Amniotic epithelial cell (primary cell): ENCODE results near the gene SMOC2.

Source experiments
- DNase-seq: peaks from one replicate; pipeline ENCODE4 v3.0.0-alpha.2; 2010; ENCODE audit warnings: low read depth

Gene SMOC2

DNA sequence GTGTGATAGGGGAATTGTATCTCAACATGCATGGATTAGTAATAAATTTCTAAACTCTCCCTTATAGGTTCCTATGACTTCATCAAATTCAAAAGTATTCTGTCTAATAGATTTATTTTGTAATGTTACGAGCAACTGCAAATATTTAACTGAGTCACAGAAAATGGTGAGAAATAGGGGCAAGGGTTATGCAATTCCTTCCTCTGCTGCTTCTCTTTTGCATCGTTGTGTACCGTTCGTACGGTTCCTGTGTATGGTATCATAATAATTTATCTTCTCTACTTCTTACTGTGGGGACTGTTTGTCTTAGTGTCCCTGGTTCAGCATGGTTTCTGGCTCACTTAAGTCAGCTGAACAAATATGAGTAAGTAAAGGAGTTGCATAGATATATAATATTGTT lies 44.8 kb downstream of the SMOC2 start:
- DNase-seq, result no peak

DNA sequence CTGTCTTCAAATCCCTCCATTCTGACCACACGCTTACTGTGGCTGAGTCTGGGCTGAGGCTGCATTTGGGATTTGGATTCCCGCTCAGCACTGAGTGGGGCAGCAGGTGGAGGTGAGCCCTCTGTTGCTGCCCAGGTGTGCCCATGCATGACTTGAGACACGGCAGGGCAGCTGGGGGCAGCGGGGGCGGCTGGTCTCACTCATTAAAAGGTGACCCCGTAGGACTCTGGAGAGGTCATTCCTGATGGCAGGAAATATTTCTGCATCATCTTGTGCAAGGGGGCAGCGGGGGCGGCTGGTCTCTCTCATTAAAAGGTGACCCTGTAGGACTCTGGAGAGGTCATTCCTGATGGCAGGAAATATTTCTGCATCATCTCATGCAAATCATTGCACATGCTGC lies 49.8 kb downstream of the SMOC2 start:
- no peak for DNase-seq

- DNase-seq, result no peak
These were observed 53.0 kb downstream of the SMOC2 start for GRCh38 chr6:168493976-168494375.

- DNase-seq, result no peak
These were observed 53.7 kb downstream of the SMOC2 start for GRCh38 chr6:168494726-168495125.

- DNase-seq, result no peak
These were observed 54.1 kb downstream of the SMOC2 start for GRCh38 chr6:168495133-168495532.

DNA sequence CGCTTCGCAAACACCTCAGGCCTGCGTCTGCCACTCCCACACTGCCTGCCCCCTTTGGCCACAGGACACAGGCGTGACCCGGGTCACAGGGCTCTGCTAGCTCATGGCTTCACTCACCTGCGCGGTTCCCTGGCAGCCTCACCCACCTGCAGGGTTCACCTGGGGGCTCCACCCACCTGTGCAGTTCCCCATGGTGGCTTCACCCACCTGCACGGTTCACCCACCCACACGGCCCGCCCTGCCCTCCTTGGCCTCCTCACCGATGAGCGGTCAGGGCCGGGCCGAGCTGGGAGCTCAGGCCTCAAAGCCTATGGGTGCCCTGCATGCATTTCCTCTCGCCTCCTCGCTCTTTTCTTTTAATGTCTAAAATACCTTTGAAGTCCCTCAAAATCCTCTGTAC lies 54.7 kb downstream of the SMOC2 start:
- DNase-seq, result no peak

- DNase-seq, result no peak
These were observed 55.4 kb downstream of the SMOC2 start for GRCh38 chr6:168496139-168496996.

- DNase-seq, result no peak
These were observed 56.0 kb downstream of the SMOC2 start for GRCh38 chr6:168496997-168497331.

DNA sequence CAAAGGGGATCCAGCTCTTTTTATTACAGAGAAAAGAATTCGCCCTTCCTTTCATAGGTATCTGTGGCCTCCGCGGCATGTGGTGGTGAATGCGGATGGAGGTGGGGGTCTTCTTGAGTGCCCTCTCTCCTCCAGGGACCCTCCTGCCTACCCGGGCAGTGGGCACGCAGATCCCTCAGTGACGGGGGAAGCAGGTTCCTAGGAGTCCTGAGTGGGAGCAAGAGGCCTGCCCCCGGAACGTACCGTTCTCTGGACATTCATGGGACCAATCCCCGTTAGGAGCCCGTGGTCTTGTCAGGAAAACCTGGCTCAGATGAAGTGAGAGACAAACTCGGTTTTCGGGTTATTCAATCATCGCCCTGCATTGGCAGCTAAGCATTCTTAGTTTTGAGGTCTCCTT lies 56.4 kb downstream of the SMOC2 start:
- DNase-seq, result no peak

DNA sequence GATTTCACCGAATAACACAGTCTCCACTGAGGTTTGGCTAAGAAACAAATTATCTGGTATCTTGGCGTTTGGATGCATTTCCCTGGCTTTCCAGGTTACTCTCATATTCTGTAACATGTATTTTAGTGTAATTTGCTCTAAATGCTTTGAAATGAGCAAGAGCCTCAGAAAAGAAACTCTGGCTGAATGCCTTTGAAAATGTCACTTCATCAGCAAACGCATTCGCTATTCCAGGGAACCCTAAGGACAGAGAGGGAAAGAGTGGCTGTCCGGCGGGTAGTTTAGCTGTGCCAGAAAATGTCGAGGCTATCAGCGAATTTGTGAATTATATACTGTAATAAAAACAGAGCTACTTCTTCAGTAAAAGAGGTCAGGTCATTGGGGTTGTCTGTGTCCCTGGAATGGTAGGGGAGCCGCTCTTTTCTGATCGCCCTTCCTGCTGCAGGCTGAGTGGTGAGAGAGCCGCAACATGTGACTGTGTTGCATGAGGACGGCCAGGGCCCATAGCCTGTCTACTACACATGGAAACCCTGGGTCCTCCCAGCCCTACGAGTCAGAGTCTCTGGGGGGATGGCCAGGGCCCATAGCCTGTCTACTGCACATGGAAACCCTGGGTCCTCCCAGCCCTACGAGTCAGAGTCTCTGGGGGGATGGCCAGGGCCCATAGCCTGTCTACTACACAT lies 57.3 kb downstream of the SMOC2 start:
- no peak for DNase-seq

DNA sequence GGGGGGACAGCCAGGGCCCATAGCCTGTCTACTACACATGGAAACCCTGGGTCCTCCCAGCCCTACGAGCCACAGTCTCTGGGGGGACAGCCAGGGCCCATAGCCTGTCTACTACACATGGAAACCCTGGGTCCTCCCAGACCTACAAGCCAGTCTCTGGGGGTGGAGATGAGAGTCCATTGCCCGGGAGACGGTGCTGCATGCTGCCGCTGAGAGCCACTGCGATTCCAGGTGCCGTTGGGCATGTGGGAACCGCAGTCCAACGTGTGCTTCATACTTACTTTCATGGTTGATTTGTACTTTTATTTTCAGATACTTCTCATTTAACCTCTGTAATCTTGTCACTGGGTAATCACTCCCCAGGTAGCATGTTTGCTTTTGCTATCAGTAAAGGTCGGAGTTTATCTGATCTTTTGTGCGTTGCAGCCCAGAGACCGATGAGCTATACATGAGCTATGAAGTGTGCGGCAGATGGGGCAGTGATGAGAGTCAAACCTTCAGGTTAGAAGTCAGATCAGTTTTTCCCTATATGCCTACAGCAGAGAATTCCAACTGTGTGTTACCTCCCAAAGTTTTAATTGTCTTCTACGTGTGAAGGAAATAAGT lies 58.2 kb downstream of the SMOC2 start:
- DNase-seq, result no peak

GRCh38 chr6:168500519-168500918 lies 59.5 kb downstream of the SMOC2 start:
- no peak for DNase-seq

DNA sequence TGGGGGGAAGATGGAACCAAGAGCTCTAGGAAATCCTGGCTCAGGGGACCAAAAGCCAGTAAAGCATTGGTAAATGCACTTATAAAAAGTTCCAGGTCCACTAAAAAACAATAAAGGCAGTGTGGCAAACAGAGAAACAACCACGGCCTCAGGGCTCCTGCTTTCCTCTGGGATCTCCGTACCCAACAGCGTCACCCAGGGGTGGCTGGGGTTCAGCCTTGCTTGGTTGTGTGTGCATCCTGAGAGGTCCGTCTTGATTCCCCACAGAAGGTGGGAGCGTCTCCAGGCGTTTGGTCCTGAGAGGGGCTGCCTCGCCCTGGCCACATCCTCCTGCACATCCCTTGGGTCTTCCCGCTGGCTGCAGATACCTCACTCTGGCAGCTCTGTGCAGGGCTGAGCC lies 60.6 kb downstream of the SMOC2 start:
- no peak for DNase-seq

DNA sequence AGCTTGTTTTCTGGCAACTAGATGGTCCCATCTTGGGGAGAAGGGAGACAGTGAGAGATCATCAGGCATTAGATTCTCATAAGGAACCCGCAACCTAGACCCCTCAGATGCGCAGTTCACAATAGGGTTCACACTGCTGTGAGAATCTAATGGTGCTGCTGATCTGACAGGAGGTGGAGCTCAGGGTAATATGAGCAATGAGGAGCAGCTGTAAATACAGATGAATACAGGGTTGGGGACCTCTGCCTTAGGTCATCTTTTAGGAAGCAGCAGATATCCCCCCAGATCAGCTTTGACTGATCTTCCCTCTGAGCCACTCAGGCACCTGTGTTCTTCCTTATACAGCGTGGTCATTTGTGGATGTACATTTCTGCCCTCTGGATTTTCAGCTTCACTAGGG lies 63.4 kb downstream of the SMOC2 start:
- DNase-seq, result no peak

- no peak for DNase-seq
These were observed 65.5 kb downstream of the SMOC2 start for GRCh38 chr6:168506460-168506859.

DNA sequence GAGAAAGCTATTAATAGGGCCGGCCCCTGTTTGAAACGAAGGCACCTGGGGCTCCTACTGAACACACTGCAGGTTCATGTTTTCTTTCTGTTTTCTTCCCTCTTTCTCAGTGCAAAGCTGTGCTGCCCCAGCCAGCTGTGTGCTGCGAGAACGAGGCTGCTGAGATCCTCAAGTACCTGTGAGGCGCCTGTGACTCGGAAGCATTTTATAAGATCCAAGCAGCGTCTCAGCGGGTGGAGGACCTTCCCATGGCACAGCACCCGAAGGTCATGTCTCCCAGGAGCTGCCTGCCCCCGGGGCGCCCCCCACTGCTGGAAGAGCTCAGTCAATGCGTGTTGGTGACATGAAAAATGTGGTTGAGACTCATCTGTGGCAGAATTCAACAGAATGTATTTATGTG lies 66.3 kb downstream of the SMOC2 start:
- no peak for DNase-seq

GRCh38 chr6:168507730-168508129 lies 66.7 kb downstream of the SMOC2 start:
- DNase-seq, result no peak

GRCh38 chr6:168508903-168509302 lies 67.9 kb downstream of the SMOC2 start:
- DNase-seq, result no peak

GRCh38 chr6:168513766-168514165 lies 72.8 kb downstream of the SMOC2 start:
- no peak for DNase-seq

- DNase-seq, result no peak
These were observed 73.2 kb downstream of the SMOC2 start for GRCh38 chr6:168514216-168514615.

DNA sequence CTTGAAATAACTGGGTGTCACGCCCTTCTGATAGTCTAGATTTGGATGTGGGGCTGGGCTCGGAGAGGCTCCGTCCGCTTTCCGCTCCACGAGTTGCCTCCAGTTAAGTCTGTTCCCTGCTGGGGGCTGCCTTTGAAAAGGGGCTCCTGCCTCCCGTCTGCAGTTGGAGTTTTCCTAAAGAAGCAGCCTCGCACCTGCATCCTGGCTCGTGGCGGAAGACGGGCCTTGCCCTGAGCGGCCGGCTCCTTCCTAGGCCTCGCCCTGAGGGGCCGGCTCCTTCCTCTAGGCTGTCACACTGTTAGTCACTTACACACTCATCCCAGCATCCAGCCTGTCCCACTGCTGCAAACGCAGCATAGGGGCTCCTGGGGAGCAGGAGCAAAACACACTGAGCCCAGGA lies 74.4 kb downstream of the SMOC2 start:
- DNase-seq, result no peak

DNA sequence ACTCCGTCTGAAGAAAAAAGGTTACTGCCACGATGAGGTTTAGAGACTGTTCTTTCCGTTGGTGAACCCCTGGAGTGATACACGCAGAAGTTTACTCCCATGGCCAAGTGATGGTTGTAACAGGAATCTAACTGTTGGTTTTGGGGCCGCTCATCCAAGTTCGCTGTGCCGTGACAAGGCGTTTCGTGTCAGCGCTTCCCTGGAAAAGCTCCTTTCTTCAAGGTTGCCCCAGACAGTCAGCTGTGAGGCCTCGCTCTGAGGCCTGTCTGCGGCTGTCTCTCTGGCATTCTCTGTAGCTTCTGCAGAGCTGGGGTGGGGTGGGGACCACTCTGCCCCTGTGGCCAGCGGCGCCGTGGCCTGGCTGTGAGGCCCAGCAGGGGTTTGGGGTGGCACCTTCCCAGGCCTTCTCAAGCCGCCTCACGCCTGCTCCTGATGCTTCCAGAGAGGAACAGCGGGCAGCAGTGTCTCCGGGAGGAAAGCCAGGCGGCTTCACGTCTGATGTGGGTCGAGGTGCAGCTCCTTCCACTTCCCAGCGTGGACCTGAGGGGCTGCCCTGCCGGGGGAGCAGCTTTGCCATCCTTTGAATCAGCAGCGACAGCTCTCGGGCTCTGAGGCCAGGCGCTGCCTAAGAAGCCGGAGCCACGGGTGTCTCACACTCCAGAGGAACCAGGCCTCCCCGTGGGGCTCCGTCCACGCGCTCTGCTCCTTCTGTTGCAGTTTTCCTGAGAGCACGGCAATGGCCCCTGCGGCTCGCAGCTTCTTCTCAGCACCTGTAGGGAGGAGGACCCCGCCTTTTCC lies 76.2 kb downstream of the SMOC2 start:
- DNase-seq, result no peak
